Suprapubic skin (tissue), 4 donors: Measurements from ENCODE around the gene MRPL47.

Source experiments
- EP300 ChIP-seq: sonication (generic); formaldehyde crosslinking; IDR thresholded peaks from one replicate; pipeline ENCODE4 v1.6.1; 2017; ENCODE audit warnings: antibody characterized with exemption
- POLR2A ChIP-seq, 2 donors: fragments of 450-650 bp; IDR thresholded peaks; one replicate each; pipeline ENCODE4 v1.6.1; 2017; ENCODE audit warnings: antibody characterized with exemption in 2 of 2, mild to moderate bottlenecking in 2 of 2, moderate library complexity in 2 of 2
- POLR2AphosphoS5 ChIP-seq, 3 donors: sonication (generic); formaldehyde crosslinking; IDR thresholded peaks; one replicate each; pipeline ENCODE4 v1.6.1; 2017; ENCODE audit warnings: antibody characterized with exemption in 3 of 3
- TF ChIP-seq, protein P1 (sequence below), 2 donors: fragments of 200-600 bp in 1 of 2; fragments of 450-650 bp in 1 of 2; sonication (generic) in 1 of 2; IDR thresholded peaks; one replicate each; pipeline ENCODE4 v1.5.1; 2016 to 2019; ENCODE audit warnings: antibody characterized with exemption in 2 of 2, mild to moderate bottlenecking in 1 of 2, moderate library complexity in 1 of 2

DNA sequence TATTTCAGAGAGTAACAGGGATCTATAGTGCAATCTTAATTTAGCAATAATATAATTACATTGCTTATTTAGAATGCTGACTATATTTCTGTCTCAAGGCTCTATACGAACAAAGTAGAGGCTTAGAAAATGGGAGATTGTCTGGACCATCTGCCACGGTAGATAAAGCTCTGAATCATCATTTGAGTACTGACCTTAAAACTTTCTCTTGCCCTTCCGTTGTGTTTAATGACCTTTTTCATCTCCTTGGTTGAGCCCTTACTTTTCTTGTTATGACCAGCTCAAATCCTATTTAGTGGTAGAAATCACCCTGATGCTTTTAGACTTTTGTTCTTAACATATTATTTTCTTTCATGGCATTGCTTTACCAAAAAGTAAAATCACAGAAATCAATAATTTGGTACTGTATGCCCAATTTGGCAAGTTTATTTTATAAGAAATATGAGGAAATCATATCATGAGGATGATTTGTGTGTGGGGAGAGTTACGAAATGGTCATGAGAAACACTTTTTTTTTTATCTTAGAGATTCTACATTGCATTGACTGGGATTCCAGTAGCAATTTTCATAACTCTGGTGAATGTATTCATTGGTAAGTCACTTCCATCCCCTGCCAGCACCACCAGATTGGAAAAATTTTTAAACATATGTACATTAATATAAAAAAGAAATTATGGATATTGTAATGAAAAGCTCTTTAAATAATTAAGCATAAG, 11.2 kb upstream of the MRPL47 start:
- TF ChIP-seq POLR2A (IDR thresholded peaks at IDR 0.05): no peak
- TF ChIP-seq EP300: no peak
- TF ChIP-seq, protein P1, sequence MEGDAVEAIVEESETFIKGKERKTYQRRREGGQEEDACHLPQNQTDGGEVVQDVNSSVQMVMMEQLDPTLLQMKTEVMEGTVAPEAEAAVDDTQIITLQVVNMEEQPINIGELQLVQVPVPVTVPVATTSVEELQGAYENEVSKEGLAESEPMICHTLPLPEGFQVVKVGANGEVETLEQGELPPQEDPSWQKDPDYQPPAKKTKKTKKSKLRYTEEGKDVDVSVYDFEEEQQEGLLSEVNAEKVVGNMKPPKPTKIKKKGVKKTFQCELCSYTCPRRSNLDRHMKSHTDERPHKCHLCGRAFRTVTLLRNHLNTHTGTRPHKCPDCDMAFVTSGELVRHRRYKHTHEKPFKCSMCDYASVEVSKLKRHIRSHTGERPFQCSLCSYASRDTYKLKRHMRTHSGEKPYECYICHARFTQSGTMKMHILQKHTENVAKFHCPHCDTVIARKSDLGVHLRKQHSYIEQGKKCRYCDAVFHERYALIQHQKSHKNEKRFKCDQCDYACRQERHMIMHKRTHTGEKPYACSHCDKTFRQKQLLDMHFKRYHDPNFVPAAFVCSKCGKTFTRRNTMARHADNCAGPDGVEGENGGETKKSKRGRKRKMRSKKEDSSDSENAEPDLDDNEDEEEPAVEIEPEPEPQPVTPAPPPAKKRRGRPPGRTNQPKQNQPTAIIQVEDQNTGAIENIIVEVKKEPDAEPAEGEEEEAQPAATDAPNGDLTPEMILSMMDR (IDR thresholded peaks at IDR 0.05): no peak
- no peak for TF ChIP-seq POLR2AphosphoS5 (IDR thresholded peaks at IDR 0.05)
